BJ (cell line): ENCODE data around the gene ATP6V1A. TPM values are rescaled to one million over a fixed set of nuclear protein-coding genes. Genes with fewer than 3 reads are reported as not detected.

ENCODE experiments used
- CTCF ChIA-PET: fragments of 350-600 bp; formaldehyde crosslinking; extraction: SDS; loops from one replicate; lab custom pipeline; 2021; ENCODE audit warnings: antibody characterized with exemption, inconsistent platforms; lab: Yijun Ruan, JAX
- POLR2A ChIA-PET: fragments of 300-600 bp; sonication (Branson Sonifier 250); formaldehyde crosslinking; extraction: SDS; loops from one replicate; lab custom pipeline; 2021; ENCODE audit warnings: antibody characterized with exemption; lab: Charles Lee
- DNase-seq: peaks from one replicate; pipeline ENCODE4 v3.0.0-alpha.2; 2011; ENCODE audit warnings: low read depth
- H3K27me3 ChIP-seq: 2 replicates; pipeline ENCODE4 v1.6.0; 2011; ENCODE audit warnings: low read length; ENCODE audit not compliant: control insufficient read depth, insufficient read depth
- H3K36me3 ChIP-seq: 2 replicates; pipeline ENCODE4 v1.5.1; 2011; ENCODE audit warnings: low read length; ENCODE audit not compliant: control insufficient read depth, insufficient read depth
- H3K4me3 ChIP-seq: 2 replicates; pipeline ENCODE4 v1.5.1; 2011; ENCODE audit warnings: low read depth, mild to moderate bottlenecking, control low read depth, low read length
- polyA plus RNA-seq: library from polyadenylated mRNA; depleted of rRNA; stranded (reverse); fragments of >200 nt; gene quantifications from 2 replicates; pipeline ENCODE4 v1.2.3, GENCODE V29; 2011
- TF ChIP-seq, protein P1 (sequence below): IDR thresholded peaks from 2 replicates; pipeline ENCODE4 v1.5.1; 2011; ENCODE audit warnings: low read depth, mild to moderate bottlenecking, control low read depth, inconsistent platforms, low read length, moderate library complexity; ENCODE audit not compliant: insufficient read depth

The ATP6V1A gene
- polyA plus RNA-seq, 1 experiment: 14.5 TPM

DNA sequence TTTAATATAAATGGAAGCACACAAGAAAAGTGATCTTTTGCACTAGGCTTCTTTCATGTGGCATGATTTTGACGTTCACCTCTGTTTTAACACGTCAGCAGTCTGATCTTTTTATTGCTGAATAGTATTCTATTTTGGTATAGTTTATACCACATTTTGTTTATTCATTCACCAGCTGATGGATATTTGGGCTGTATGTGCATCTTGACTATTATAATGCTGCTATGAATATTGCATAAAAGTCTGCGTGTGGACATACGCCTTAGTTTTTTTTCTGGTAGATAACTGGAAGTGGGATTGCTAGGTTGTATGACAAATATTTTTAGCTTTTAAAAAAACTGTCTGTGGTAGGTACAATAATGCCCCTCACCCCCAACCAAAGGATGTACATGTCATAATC, 15.1 kb upstream of the ATP6V1A start:
- ChIA-PET POLR2A (interaction anchor here (0.7 kb wide), 1 partner anchor 10 kb away, joined by 3 read pairs; no protein-coding TSS in a partner anchor), CTCF (interaction anchor here (1.4 kb wide), 1 partner anchor 13 kb away, joined by 3 read pairs; no protein-coding TSS in a partner anchor)
- TF ChIP-seq, protein P1, sequence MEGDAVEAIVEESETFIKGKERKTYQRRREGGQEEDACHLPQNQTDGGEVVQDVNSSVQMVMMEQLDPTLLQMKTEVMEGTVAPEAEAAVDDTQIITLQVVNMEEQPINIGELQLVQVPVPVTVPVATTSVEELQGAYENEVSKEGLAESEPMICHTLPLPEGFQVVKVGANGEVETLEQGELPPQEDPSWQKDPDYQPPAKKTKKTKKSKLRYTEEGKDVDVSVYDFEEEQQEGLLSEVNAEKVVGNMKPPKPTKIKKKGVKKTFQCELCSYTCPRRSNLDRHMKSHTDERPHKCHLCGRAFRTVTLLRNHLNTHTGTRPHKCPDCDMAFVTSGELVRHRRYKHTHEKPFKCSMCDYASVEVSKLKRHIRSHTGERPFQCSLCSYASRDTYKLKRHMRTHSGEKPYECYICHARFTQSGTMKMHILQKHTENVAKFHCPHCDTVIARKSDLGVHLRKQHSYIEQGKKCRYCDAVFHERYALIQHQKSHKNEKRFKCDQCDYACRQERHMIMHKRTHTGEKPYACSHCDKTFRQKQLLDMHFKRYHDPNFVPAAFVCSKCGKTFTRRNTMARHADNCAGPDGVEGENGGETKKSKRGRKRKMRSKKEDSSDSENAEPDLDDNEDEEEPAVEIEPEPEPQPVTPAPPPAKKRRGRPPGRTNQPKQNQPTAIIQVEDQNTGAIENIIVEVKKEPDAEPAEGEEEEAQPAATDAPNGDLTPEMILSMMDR: no peak
- H3K36me3 ChIP-seq: peaks cover 3% of the 10 kb centered on the region; the same call in 1 of the 2 replicates
- DNase-seq: no peak
- no peak overlapping the region for H3K4me3 ChIP-seq
- no peaks in the 10 kb centered on the region for H3K27me3 ChIP-seq

DNA sequence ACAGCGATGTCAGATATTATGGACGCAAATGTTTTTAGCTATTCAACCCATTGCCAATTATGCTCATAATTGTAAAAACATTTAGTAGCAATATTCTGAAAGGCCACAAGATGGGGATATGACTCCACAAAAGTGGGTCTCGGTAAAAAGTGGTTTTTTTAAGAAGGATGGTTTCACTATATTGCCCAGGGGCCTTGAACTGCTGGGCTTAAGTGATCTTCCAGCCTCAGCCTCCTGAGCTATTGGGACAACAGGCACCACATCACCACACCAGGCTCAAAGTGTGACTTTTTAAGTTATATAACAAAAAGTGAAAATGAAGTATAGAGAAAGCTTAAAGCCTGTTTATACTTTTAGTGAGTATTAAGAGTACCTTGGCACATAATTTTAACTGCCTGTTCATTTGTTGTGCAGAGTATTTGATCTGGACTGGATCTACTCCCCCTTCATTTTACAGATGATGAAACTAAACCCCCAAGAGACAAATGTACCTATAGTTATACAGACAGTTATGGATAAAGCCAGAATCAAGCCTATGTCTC, 10.2 kb upstream of the ATP6V1A start:
- TF ChIP-seq, protein P1: peak; percentile 58
- POLR2A ChIA-PET: interaction anchor here (0.7 kb wide), 1 partner anchor 549 kb away, joined by 3 read pairs; no protein-coding TSS in a partner anchor
- Histone ChIP-seq H3K4me3 (no peak overlapping the region), H3K27me3 (no peaks in the 10 kb centered on the region), H3K36me3 (peaks cover 2% of the 10 kb centered on the region; the same call in 1 of the 2 replicates)
- CTCF ChIA-PET: interaction anchor here (0.6 to 2.1 kb wide), 19 partner anchors 8 to 424 kb away, joined by 3 to 26 read pairs (median 4); partner anchors contain the start of genes ATP6V1A, CCDC191 and GRAMD1C
- DNase-seq: no peak

DNA sequence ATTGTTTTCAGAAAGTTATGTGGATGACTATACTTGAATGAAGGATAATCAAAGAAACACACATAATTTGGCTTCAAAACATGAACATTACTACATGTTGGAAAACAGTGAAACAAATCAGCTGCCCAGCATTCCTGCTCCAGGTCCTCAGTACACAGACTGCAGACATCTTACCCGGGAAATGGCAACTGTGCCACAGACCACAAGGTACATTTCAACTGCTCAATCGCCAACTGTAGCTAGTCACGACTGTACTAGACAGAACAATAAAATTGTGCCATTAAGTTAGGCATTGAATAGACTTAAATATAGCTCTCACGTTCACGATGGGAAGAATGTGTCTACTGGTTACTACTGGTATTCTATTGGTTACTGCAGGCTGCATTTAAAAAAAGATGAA, 5.7 kb upstream of the ATP6V1A start:
- TF ChIP-seq, protein P1: no peak
- DNase-seq: no peak
- H3K4me3 ChIP-seq: no peak overlapping the region
- ChIA-PET CTCF (interaction anchor here (1.2 kb wide), 1 partner anchor 14 kb away, joined by 3 read pairs; no protein-coding TSS in a partner anchor), POLR2A (no interaction called here)
- no peaks in the 10 kb centered on the region for H3K27me3 ChIP-seq
- no peaks in the 10 kb centered on the region; the same call in 1 of the 2 replicates for H3K36me3 ChIP-seq

DNA sequence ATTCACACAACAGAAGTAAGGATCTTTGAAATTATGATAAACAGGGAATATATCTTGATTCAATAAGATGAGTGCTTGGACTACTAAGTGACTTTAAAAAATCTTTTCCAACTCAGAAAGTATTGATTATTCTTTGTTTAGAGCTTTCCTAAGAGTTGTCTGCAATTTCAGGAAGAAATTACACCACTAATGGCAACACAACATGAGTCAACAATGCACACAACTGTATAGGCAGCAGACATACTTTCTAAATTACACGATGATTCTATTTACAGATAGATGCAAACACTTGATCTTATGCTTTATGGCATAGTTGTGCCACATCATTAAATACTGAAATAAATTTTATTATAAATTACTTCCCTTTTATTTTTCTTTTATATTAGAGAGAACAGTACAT, 5.2 kb upstream of the ATP6V1A start:
- Histone ChIP-seq H3K36me3 (no peaks in the 10 kb centered on the region; the same call in 1 of the 2 replicates), H3K4me3 (no peak overlapping the region), H3K27me3 (no peaks in the 10 kb centered on the region)
- TF ChIP-seq, protein P1: no peak
- CTCF ChIA-PET: interaction anchor here (1.2 kb wide), 1 partner anchor 14 kb away, joined by 3 read pairs; no protein-coding TSS in a partner anchor
- no peak for DNase-seq
- POLR2A ChIA-PET: no interaction called here

DNA sequence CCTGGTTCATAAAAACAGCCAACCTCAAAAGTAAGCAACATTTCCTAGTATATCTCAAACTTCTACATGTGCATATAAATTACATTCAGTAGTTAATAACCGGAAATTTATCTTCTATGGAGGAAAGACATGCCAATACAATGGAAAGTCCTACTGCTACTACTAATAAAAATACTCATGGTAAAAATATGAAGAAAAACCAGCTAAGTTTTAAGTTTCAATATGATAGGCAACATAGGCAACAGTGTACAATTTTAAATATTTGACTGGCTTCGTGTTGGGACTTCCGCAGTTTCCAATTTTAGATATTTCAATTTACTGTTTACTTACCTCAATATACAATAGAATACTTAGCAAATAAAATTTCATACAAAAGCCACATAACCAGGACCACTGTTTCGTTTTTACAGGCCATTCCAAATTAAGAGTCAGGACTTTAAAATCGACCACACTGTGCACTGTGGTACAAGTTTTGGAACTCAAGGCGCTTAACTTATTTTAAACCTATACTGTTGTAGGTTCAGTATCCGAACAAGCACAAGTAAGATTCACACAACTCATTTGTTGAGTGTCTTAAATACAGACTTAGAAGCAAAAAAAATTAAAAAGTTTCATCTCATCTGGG, 3.7 kb upstream of the ATP6V1A start:
- TF ChIP-seq, protein P1: no peak
- POLR2A ChIA-PET: no interaction called here
- H3K4me3 ChIP-seq: no peak overlapping the region
- CTCF ChIA-PET: no interaction called here
- DNase-seq: no peak
- H3K36me3 ChIP-seq: no peaks in the 10 kb centered on the region; the same call in 1 of the 2 replicates
- no peaks in the 10 kb centered on the region for H3K27me3 ChIP-seq
